T-helper 22 cell (primary cell): ENCODE data around the gene HDX.
"Not testable (repeated sequence)": the region's sequence is repeated elsewhere in the genome, so short reads cannot be mapped to it uniquely, and the experiment has no call there.

ENCODE experiments used
- DNase-seq: peaks from one replicate; pipeline ENCODE4 v3.0.0-alpha.2; 2020; ENCODE audit warnings: low read depth

HDX gene

DNA sequence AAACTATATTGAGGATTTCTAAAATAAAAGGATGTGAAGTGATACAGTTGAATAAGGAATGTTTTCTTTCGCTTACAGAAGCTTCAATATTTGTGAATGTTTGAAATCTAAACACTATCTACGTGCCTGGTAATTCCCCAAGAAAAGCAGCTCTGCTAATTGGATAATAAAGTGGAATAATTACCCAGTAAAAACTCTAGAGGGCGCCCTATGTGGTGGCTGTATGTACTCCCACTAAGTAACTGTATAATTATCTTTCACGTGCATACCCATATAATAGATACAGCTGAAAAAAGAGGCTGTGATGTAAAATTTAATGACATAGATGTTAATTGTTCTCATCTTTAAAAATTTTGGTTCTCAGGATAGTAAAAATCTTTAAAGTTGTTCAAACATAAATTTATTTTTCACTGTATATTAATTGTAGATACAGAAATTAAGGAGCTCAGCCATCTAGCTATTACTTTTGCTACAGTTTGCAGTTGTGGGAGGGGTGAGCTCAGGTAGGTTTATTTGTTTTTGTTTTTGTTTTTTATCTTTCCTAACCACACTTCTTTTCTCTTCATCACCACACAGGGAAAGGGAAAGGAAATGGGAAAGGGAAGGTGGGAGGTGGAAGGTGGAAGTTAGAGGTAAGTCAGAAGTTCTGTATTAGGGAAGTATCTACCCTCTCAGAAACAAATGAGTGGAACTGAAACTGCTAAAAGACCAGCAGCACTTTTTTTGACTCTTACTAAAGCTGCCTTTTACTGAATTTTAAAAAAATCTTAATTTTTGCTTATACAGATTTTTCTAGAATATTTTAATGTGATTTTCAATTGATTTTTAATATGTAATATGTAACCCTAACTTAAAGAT, 162.5 kb downstream of the HDX start:
- no peak for DNase-seq

DNA sequence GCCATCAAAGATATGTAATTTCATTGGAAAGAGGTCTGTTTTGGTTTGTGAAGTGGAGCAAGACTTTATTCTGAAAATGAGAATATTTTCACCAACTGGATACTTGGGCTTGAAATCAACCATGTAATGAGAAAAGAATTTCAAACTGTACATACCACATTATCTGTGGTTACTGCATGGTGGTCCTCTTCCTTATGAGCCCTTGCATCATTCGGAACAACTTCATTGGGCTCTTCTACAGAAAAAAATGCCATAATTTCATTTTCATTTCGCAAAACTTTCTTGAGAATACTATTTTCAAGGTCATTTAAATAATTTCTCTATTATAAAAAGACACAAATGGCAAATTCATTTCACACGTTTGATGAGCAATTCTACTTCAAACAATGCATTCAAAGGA, 165.6 kb downstream of the HDX start:
- DNase-seq = no peak

DNA sequence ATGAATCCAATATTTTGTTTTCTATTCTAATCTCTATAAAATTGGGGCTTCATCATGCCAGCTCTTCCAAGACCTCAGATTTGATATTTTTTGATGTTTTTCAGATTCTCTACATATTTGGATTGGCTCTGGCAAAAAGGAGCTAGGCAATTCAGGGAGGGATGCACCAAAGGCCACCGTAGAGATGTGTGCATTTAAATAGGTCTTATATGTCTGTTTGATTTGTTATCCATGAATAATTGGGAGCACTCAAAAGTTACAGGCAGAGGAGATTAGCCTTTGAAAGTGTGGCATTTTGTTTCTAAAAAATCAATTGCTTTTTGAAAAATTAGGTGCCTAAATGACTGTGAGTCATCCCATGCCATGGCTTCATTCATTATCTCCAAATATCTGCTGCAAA, 167.1 kb downstream of the HDX start:
- DNase-seq = no peak

DNA sequence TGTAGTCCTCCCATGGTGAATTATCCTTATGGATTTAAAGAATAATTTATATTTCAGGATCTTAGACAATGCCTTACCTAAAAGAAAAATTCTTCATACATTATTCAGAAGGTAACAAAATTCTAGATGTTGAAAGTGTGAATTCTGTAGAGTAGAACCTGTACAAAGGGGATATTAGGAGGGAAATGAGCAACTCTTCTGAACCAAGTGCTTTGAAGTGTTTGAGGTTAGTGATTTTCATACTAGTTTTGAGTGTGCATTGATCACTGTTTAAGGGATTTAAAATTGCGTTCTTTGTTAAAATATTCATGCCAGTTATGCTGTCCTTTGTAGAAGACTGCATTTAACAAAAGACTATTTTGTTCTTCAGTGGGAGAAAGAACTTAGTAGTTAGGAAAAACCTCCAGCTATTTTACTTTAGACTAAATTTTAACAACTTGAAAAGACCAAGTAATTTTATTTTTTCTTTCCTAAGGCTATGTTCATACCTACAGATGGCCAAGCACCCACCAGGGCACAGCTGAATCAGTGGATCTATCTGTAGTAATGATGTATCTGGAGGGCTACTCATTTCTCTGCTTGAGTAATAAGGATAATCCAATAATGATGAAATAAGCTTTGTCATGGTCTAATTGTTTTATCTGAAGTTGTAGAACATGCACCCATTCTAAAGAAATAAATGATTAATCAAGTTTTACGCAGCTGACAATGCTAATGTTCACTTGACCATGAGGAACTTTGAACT, 180.0 kb downstream of the HDX start:
- DNase-seq = no peak

DNA sequence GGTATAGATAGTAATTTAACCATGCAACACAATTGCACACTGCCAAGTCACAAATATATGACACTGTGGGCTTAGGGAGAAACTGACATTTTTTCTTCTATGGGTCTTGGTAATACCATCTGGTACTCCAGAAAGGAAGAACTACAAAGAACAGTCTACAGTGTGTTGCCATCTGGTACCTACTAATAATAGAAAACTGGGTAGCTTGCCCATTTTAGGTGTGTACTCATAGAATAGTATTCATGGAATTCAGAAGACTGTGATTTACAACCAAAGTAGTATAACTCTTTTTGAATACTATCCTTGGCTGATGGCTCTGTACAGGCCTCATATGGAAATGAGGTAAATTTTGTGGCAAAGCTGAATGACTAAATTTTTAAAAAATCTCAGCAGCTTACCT, 181.6 kb downstream of the HDX start:
- no peak for DNase-seq

DNA sequence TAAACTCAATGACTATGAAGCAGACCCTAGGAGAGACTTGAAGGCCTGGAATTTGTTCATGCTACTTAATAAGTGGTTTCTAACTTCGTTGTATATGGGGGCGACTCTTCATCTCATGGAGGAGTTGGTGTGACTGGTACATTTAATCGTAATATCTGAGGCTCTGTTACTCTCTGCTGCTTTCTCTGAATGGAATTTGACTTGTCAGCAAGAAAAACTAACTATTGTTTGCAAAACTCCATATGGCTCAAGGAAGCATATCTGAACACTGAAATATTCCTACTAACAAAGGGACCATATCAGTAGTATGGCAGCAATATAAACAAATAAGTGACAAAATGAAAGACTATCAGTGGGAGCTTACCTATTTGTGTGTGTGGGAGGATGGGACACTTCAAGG, 182.2 kb downstream of the HDX start:
- DNase-seq = no peak

DNA sequence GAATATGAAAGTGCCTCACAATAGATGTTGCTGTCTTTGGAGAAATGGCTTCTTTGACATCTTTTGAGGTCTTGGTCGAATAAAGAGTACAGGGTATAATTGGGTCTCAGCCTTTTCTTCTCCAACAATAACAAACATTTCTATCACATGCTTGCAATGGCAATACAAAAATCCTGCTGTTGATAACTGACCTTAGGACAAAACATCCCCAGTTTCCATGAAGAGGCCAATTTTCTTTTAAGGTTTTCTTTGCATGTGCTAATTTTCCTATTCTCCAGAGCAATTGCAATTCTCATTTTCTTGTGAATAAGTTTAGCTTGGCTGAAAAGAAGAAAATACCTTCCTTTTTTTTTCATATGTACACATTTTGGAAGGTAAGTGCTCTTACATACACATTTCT, 183.6 kb downstream of the HDX start:
- DNase-seq = no peak

DNA sequence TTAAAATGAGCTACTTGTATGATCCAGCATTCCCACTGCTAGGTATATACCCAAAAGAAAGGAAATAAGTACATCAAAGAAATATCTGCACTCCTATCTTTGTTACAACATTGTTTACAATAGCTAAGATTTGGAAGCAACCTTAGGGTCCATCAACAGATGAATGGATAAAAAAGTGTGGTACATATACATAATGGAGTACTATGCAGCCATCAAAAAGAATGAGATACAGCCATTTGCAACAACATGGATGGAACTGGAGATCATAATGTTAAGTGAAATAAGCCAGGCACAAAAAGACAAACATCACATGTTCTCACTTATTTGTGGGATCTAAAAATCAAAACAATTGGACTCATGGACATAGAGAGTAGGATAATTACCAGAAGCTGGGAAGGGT, 186.3 kb downstream of the HDX start:
- DNase-seq = not testable (repeated sequence)
